HEK293 (cell line): ENCODE results near the gene STRN4.
"Not testable (repeated sequence)": the region's sequence is repeated elsewhere in the genome, so short reads cannot be mapped to it uniquely, and the experiment has no call there.

ENCODE experiments used
- CTCF ChIA-PET: fragments of 350-600 bp; formaldehyde crosslinking; extraction: SDS; loops from one replicate; lab custom pipeline; 2021; ENCODE audit warnings: antibody characterized with exemption; lab: Yijun Ruan, JAX
- POLR2A ChIA-PET: fragments of 300-600 bp; formaldehyde crosslinking; extraction: SDS; loops from one replicate; lab custom pipeline; 2020; ENCODE audit warnings: antibody characterized with exemption, inconsistent platforms; lab: Yijun Ruan, JAX
- H3K27ac ChIP-seq: fragments of 200-500 bp; sonication (Bioruptor generic); 2 replicates; pipeline ENCODE4 v1.5.1; 2014; ENCODE audit warnings: low read depth, low read length, control low read depth, inconsistent platforms; ENCODE audit errors: extremely low read depth
- H3K36me3 ChIP-seq, 2 experiments: fragments of 200-500 bp in 1 of 2; sonication (Bioruptor generic) in 1 of 2; 1 replicate in 1 of 2; 2 replicates in 1 of 2; pipeline ENCODE4 v1.5.1; 2014 to 2017; ENCODE audit warnings: inconsistent platforms in 2 of 2, low read length in 2 of 2; ENCODE audit not compliant: control insufficient read depth in 2 of 2, insufficient read depth in 1 of 2
- H3K4me1 ChIP-seq: fragments of 200-500 bp; sonication (Bioruptor generic); 2 replicates; pipeline ENCODE4 v1.5.1; 2014; ENCODE audit warnings: mild to moderate bottlenecking, low read length, inconsistent platforms; ENCODE audit not compliant: control insufficient read depth, insufficient read depth
- H3K4me3 ChIP-seq: 2 replicates; pipeline ENCODE4 v1.5.1; 2011; ENCODE audit warnings: low read depth, mild to moderate bottlenecking, control low read depth, low read length, moderate library complexity
- H3K9me3 ChIP-seq: fragments of 200-500 bp; sonication (Bioruptor generic); 2 replicates; pipeline ENCODE4 v1.5.1; 2014; ENCODE audit warnings: low read depth, low read length, inconsistent platforms; ENCODE audit not compliant: control insufficient read depth, insufficient read depth
- GLI4 ChIP-seq: fragments of 450-650 bp; formaldehyde crosslinking; IDR thresholded peaks from 2 replicates; pipeline ENCODE4 v1.5.1; 2016; ENCODE audit warnings: missing biosample characterization, missing genetic modification characterization
- KLF1 ChIP-seq: fragments of 450-650 bp; formaldehyde crosslinking; IDR thresholded peaks from 2 replicates; pipeline ENCODE4 v1.5.1; 2016; ENCODE audit warnings: missing biosample characterization, missing genetic modification characterization
- KLF9 ChIP-seq: fragments of 450-650 bp; formaldehyde crosslinking; IDR thresholded peaks from 2 replicates; pipeline ENCODE4 v1.5.1; 2016; ENCODE audit warnings: missing biosample characterization, missing genetic modification characterization, low read depth
- PRDM6 ChIP-seq: fragments of 450-650 bp; formaldehyde crosslinking; IDR thresholded peaks from 2 replicates; pipeline ENCODE4 v1.5.1; 2017; ENCODE audit warnings: missing biosample characterization, missing genetic modification characterization
- SP2 ChIP-seq: fragments of 450-650 bp; formaldehyde crosslinking; IDR thresholded peaks from 2 replicates; pipeline ENCODE4 v1.5.1; 2016; ENCODE audit warnings: missing biosample characterization, missing genetic modification characterization
- ZBTB10 ChIP-seq: fragments of 450-650 bp; formaldehyde crosslinking; IDR thresholded peaks from 2 replicates; pipeline ENCODE4 v1.5.1; 2016; ENCODE audit warnings: missing biosample characterization, missing genetic modification characterization
- ZFHX2 ChIP-seq: fragments of 450-650 bp; formaldehyde crosslinking; conservative IDR thresholded peaks from 2 replicates; pipeline ENCODE4 v1.5.1; 2016; ENCODE audit warnings: missing biosample characterization, missing genetic modification characterization
- ZNF121 ChIP-seq: fragments of 450-650 bp; formaldehyde crosslinking; IDR thresholded peaks from 2 replicates; pipeline ENCODE4 v1.5.1; 2016; ENCODE audit warnings: missing biosample characterization, missing genetic modification characterization
- ZNF132 ChIP-seq: fragments of 450-650 bp; formaldehyde crosslinking; IDR thresholded peaks from 2 replicates; pipeline ENCODE4 v1.5.1; 2017; ENCODE audit warnings: missing biosample characterization, missing genetic modification characterization, borderline replicate concordance
- ZNF169 ChIP-seq: fragments of 450-650 bp; formaldehyde crosslinking; IDR thresholded peaks from 2 replicates; pipeline ENCODE4 v1.5.1; 2016; ENCODE audit warnings: missing biosample characterization, missing genetic modification characterization
- ZNF184 ChIP-seq: fragments of 450-650 bp; IDR thresholded peaks from 2 replicates; pipeline ENCODE4 v1.5.1; 2018; ENCODE audit warnings: missing biosample characterization, mild to moderate bottlenecking, missing genetic modification characterization
- ZNF335 ChIP-seq: fragments of 450-650 bp; formaldehyde crosslinking; conservative IDR thresholded peaks from 2 replicates; pipeline ENCODE4 v1.5.1; 2016; ENCODE audit warnings: missing biosample characterization, missing genetic modification characterization
- ZNF362 ChIP-seq: fragments of 450-650 bp; formaldehyde crosslinking; IDR thresholded peaks from 2 replicates; pipeline ENCODE4 v1.5.1; 2016; ENCODE audit warnings: missing biosample characterization, missing genetic modification characterization
- ZNF654 ChIP-seq: fragments of 450-650 bp; formaldehyde crosslinking; IDR thresholded peaks from 2 replicates; pipeline ENCODE4 v1.5.1; 2016; ENCODE audit warnings: low read depth, missing biosample characterization, missing genetic modification characterization
- ZNF664 ChIP-seq: fragments of 450-650 bp; formaldehyde crosslinking; IDR thresholded peaks from 2 replicates; pipeline ENCODE4 v1.5.1; 2016; ENCODE audit warnings: missing biosample characterization, missing genetic modification characterization
- ZNF776 ChIP-seq: fragments of 450-650 bp; formaldehyde crosslinking; IDR thresholded peaks from 2 replicates; pipeline ENCODE4 v1.5.0; 2017; ENCODE audit warnings: missing biosample characterization, missing genetic modification characterization, borderline replicate concordance
- ZSCAN23 ChIP-seq: fragments of 450-650 bp; formaldehyde crosslinking; IDR thresholded peaks from 2 replicates; pipeline ENCODE4 v1.5.1; 2016; ENCODE audit warnings: missing biosample characterization, missing genetic modification characterization

Gene STRN4

GRCh38 chr19:46714444-46715106, 31.7 kb downstream of the STRN4 start:
- peak overlapping the region; percentile 57; the same call in 1 of the 2 replicates for H3K27ac ChIP-seq
- H3K9me3 ChIP-seq = no peaks in the 10 kb centered on the region
- peak overlapping the region; percentile 40 for H3K4me3 ChIP-seq
- ChIA-PET CTCF (interaction anchor here (0.6 to 4.5 kb wide), 8 partner anchors 11 to 185 kb away, joined by 3 to 69 read pairs (median 6); no protein-coding TSS in a partner anchor), POLR2A (interaction anchor here (0.6 to 1.5 kb wide), 9 partner anchors 16 to 216 kb away, joined by 3 to 4 read pairs (median 4); partner anchors contain the start of gene AP2S1)
- no peak for TF ChIP-seq ZSCAN23 (tag by site-specific recombination)
- 0 out of 2 replicates have a peak, but pooled peaks have one; percentile 25 for TF ChIP-seq ZBTB10 (tag by site-specific recombination)
- TF ChIP-seq ZNF335 (tag by site-specific recombination) = peak; percentile 74
- H3K36me3 ChIP-seq = peaks cover 16 to 20% of the 10 kb centered on the region in 2 experiments; a peak in 2 of 3 replicates
- peaks cover 15% of the 10 kb centered on the region for H3K4me1 ChIP-seq

GRCh38 chr19:46713781-46714443, 32.3 kb downstream of the STRN4 start:
- H3K4me1 ChIP-seq = peaks cover 15% of the 10 kb centered on the region
- no peaks in the 10 kb centered on the region for H3K9me3 ChIP-seq
- ChIA-PET POLR2A (interaction anchor here (0.6 to 1.5 kb wide), 6 partner anchors 17 to 217 kb away, joined by 3 to 4 read pairs (median 4); no protein-coding TSS in a partner anchor), CTCF (interaction anchor here (0.5 to 4.5 kb wide), 7 partner anchors 10 to 1052 kb away, joined by 3 to 69 read pairs (median 8); no protein-coding TSS in a partner anchor)
- no peak for TF ChIP-seq ZNF184 (tag by site-specific recombination)
- no peak for TF ChIP-seq ZNF776 (tag by site-specific recombination)
- peak; percentile 50; the same call in 1 of the 2 replicates for TF ChIP-seq KLF1 (tag by site-specific recombination)
- no peak for TF ChIP-seq ZNF169 (tag by site-specific recombination)
- TF ChIP-seq GLI4 (tag by site-specific recombination) = no peak
- TF ChIP-seq ZNF132 (tag by site-specific recombination) = no peak
- no peak for TF ChIP-seq KLF9
- TF ChIP-seq ZNF654 (tag by site-specific recombination) = no peak
- peak; percentile 27; the same call in 1 of the 2 replicates for TF ChIP-seq SP2 (tag by site-specific recombination)
- TF ChIP-seq PRDM6 (tag by site-specific recombination) = no peak
- TF ChIP-seq ZFHX2 = peak; percentile 19; the same call in 1 of the 2 replicates
- peak overlapping the region; percentile 40 for H3K4me3 ChIP-seq
- H3K27ac ChIP-seq = no peak overlapping the region
- H3K36me3 ChIP-seq = peaks cover 22% of the 10 kb centered on the region in 2 experiments; a peak in 2 of 3 replicates

- POLR2A ChIA-PET = interaction anchor here (0.6 to 1.5 kb wide), 4 partner anchors 18 to 446 kb away, joined by 3 to 4 read pairs (median 3); partner anchors contain the start of genes CALM3 and SLC1A5
Observed at GRCh38 chr19:46712768-46713338, 33.4 kb downstream of the STRN4 start.

More at GRCh38 chr19:46712768-46713338, 33.4 kb downstream of the STRN4 start:
- not testable (repeated sequence) for H3K27ac ChIP-seq, H3K4me3 ChIP-seq, H3K9me3 ChIP-seq
- peaks cover 15% of the 10 kb centered on the region for H3K4me1 ChIP-seq
- TF ChIP-seq ZNF121 (tag by site-specific recombination) = peak; percentile 56; the same call in 1 of the 2 replicates
- TF ChIP-seq ZNF664 (tag by site-specific recombination) = peak; percentile 94
- peak; percentile 70 for TF ChIP-seq ZNF362 (tag by site-specific recombination)
- CTCF ChIA-PET = interaction anchor here (0.6 to 4.5 kb wide), 9 partner anchors 8 to 450 kb away, joined by 3 to 69 read pairs (median 4); no protein-coding TSS in a partner anchor
- peaks cover 27 to 33% of the 10 kb centered on the region in 2 experiments for H3K36me3 ChIP-seq
